IMR-90 (cell line): Measurements from ENCODE around the gene RUNX2.

Experiments used
- CEBPB ChIP-seq: IDR thresholded peaks from 2 replicates; pipeline ENCODE4 v1.6.1; 2012; ENCODE audit warnings: low read depth, low read length, improper control_type of control experiment
- CTCF ChIP-seq: conservative IDR thresholded peaks from 2 replicates; pipeline ENCODE4 v1.5.1; 2012; ENCODE audit warnings: mild to moderate bottlenecking, low read depth, low read length, improper control_type of control experiment
- FOS ChIP-seq: fragments of 150-350 bp; IDR thresholded peaks from 2 replicates; pipeline ENCODE4 v1.6.1; 2016; ENCODE audit warnings: low read depth, low read length
- MAFK ChIP-seq: IDR thresholded peaks from 2 replicates; pipeline ENCODE4 v1.6.1; 2012; ENCODE audit warnings: low read depth, low read length, improper control_type of control experiment
- POLR2A ChIP-seq: IDR thresholded peaks from 2 replicates; pipeline ENCODE4 v1.6.1; 2012; ENCODE audit warnings: mild to moderate bottlenecking, low read depth, low read length
- RCOR1 ChIP-seq: IDR thresholded peaks from 2 replicates; pipeline ENCODE4 v1.6.1; 2012; ENCODE audit warnings: mild to moderate bottlenecking, low read length, improper control_type of control experiment; ENCODE audit not compliant: insufficient replicate concordance
- RFX5 ChIP-seq: IDR thresholded peaks from 2 replicates; pipeline ENCODE4 v1.8.0; 2012; ENCODE audit warnings: low read depth, mild to moderate bottlenecking, low read length, moderate library complexity
- TF ChIP-seq, protein P1 (sequence below): fragments of 150-350 bp; IDR thresholded peaks from 2 replicates; pipeline ENCODE4 v1.6.1; 2017; ENCODE audit warnings: mild to moderate bottlenecking, antibody characterized with exemption, low read length, low read depth

DNA sequence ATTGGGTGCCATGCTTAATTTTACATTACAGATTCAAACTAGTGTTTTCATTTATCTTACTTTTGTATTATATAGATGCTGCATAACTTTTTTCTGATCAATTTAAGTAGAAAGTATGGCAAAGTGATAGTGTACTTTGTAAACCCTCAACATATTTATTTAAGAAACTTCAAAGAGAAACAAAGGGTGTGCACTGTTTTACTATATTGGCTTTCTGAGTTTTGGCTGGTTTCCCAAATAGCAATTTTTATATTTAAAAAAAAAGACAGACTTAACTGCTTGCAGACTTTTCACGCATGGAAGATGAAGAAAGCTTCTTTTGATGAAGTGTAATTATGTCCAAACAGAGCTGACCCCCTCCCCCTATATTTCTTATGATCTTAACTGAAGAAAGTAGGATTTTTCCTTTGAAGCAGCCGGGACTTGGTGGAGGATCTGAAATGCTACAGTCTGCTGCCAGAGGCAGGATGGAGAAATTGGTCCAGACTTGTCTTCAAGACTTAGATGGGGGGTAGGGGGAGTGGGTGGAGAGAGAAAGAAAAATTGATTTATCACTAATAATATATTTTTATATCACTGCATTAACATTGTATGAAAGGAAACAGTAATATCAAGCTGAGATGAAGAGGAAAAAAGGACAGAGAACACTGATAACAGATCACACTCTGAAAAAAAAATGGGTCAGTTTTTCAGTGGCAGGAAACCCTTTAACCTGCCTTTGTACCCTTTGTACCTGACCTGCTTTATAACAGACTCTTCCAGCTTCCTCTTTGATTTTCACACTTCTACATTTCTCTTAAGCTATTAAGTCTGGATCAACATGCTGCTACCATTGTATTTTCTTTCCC lies 105.6 kb downstream of the RUNX2 start:
- TF ChIP-seq CTCF (no peak), RFX5 (no peak), MAFK (no peak), CEBPB (no peak), POLR2A (no peak), RCOR1 (no peak), FOS (no peak)
- TF ChIP-seq, protein P1, sequence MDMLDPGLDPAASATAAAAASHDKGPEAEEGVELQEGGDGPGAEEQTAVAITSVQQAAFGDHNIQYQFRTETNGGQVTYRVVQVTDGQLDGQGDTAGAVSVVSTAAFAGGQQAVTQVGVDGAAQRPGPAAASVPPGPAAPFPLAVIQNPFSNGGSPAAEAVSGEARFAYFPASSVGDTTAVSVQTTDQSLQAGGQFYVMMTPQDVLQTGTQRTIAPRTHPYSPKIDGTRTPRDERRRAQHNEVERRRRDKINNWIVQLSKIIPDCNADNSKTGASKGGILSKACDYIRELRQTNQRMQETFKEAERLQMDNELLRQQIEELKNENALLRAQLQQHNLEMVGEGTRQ = no peak
